Measurements from ENCODE around the gene DPCD. TPM values are rescaled to one million over a fixed set of nuclear protein-coding genes. Genes with fewer than 3 reads are reported as not detected.

The DPCD gene
- polyA plus RNA-seq, 1 donor from 2014 or later, result 234 TPM

- Histone ChIP-seq H3K4me2 (ENCODE audit: low read length) (no peak overlapping the region), H3K27ac (ENCODE audit: low read length) (no peak overlapping the region)
- no peak for TF ChIP-seq EP300 (conservative IDR thresholded peaks at IDR 0.05; ENCODE audit: poor library complexity, severe bottlenecking)
- no peak for TF ChIP-seq MXI1 (conservative IDR thresholded peaks at IDR 0.05; ENCODE audit: poor library complexity, severe bottlenecking)
- TF ChIP-seq POLR2AphosphoS5 (IDR thresholded peaks at IDR 0.05), result no peak
- TF ChIP-seq TAF1 (IDR thresholded peaks at IDR 0.05; ENCODE audit: low read depth), result no peak
- TF ChIP-seq CTCF (IDR thresholded peaks at IDR 0.05; ENCODE audit: poor library complexity, severe bottlenecking), result no peak
- no peak for TF ChIP-seq EZH2 (IDR thresholded peaks at IDR 0.05; ENCODE audit: borderline replicate concordance, insufficient read depth, low read length, poor library complexity, severe bottlenecking)
- TF ChIP-seq REST (IDR thresholded peaks at IDR 0.05; ENCODE audit: borderline replicate concordance), result no peak
- TF ChIP-seq RAD21 (conservative IDR thresholded peaks at IDR 0.05), result no peak
Observed at GRCh38 chr10:101619983-101620382, 31.9 kb downstream of the DPCD start.

GRCh38 chr10:101623528-101623927 lies 35.4 kb downstream of the DPCD start:
- no peak overlapping the region for H3K9ac ChIP-seq (ENCODE audit: low read length)
- no peak overlapping the region for H2AFZ ChIP-seq (ENCODE audit: low read depth, low read length)
- H3K9me2 ChIP-seq (ENCODE audit: insufficient read depth, low read length), result no peaks in the 10 kb centered on the region
- H3F3A ChIP-seq (ENCODE audit: insufficient read depth, low read length, poor library complexity, severe bottlenecking), result no peaks in the 10 kb centered on the region
- TF ChIP-seq TAF1 (IDR thresholded peaks at IDR 0.05; ENCODE audit: low read depth), result no peak
- TF ChIP-seq REST (IDR thresholded peaks at IDR 0.05; ENCODE audit: borderline replicate concordance), result no peak
- TF ChIP-seq POLR2AphosphoS5 (IDR thresholded peaks at IDR 0.05), result no peak
- H3K79me2 ChIP-seq (replicated peaks; ENCODE audit: insufficient read depth, low read length), result no peaks in the 10 kb centered on the region
- no peak overlapping the region for H3K27ac ChIP-seq (ENCODE audit: low read length)
- H3K4me2 ChIP-seq (ENCODE audit: low read length), result no peak overlapping the region
- H3K27me3 ChIP-seq (ENCODE audit: insufficient read depth, low read depth, low read length), result peaks cover 38% of the 10 kb centered on the region
- H3K9me3 ChIP-seq (ENCODE audit: low read length), result no peaks in the 10 kb centered on the region
- H3K4me3 ChIP-seq (ENCODE audit: low read length), result no peak overlapping the region
- H3K36me3 ChIP-seq (ENCODE audit: insufficient read depth, low read length), result no peaks in the 10 kb centered on the region
- H4K20me1 ChIP-seq (ENCODE audit: insufficient read depth), result no peaks in the 10 kb centered on the region

More at GRCh38 chr10:101619983-101620382, 31.9 kb downstream of the DPCD start:
- no peak overlapping the region for H3K4me3 ChIP-seq (ENCODE audit: low read length)
- H3K9me2 ChIP-seq (ENCODE audit: insufficient read depth, low read length), result no peaks in the 10 kb centered on the region
- H3F3A ChIP-seq (ENCODE audit: insufficient read depth, low read length, poor library complexity, severe bottlenecking), result no peaks in the 10 kb centered on the region
- no peaks in the 10 kb centered on the region for H3K36me3 ChIP-seq (ENCODE audit: insufficient read depth, low read length)
- no peaks in the 10 kb centered on the region for H3K79me2 ChIP-seq (replicated peaks; ENCODE audit: insufficient read depth, low read length)
- H3K9ac ChIP-seq (ENCODE audit: low read length), result no peak overlapping the region
- H3K27me3 ChIP-seq (ENCODE audit: insufficient read depth, low read depth, low read length), result peaks cover 9% of the 10 kb centered on the region
- H3K9me3 ChIP-seq (ENCODE audit: low read length), result no peaks in the 10 kb centered on the region
- H2AFZ ChIP-seq (ENCODE audit: low read depth, low read length), result no peak overlapping the region
- no peaks in the 10 kb centered on the region for H4K20me1 ChIP-seq (ENCODE audit: insufficient read depth)

Data from neural cell (in vitro differentiated cells).